Ishikawa (cell line): ENCODE results near the gene RGS6.

Experiments
- CEBPB ChIP-seq: IDR thresholded peaks from 2 replicates; pipeline ENCODE4 v1.6.1; 2012
- CREB1 ChIP-seq: IDR thresholded peaks from 2 replicates; pipeline ENCODE4 v1.6.1; 2012; ENCODE audit warnings: low read depth
- EGR1 ChIP-seq: IDR thresholded peaks from 2 replicates; pipeline ENCODE4 v1.6.1; 2012
- EP300 ChIP-seq: IDR thresholded peaks from 2 replicates; pipeline ENCODE4 v1.6.1; 2012; ENCODE audit warnings: borderline replicate concordance
- FOXM1 ChIP-seq: IDR thresholded peaks from 2 replicates; pipeline ENCODE4 v1.6.1; 2012; ENCODE audit warnings: low read depth, borderline replicate concordance
- MAX ChIP-seq: IDR thresholded peaks from 2 replicates; pipeline ENCODE4 v1.6.1; 2012
- NFIC ChIP-seq: IDR thresholded peaks from 2 replicates; pipeline ENCODE4 v1.6.1; 2012
- RAD21 ChIP-seq: IDR thresholded peaks from 2 replicates; pipeline ENCODE4 v1.6.1; 2012; ENCODE audit warnings: low read depth
- REST ChIP-seq: IDR thresholded peaks from 2 replicates; pipeline ENCODE4 v1.6.1; 2012; ENCODE audit warnings: low read depth, mild to moderate bottlenecking
- TAF1 ChIP-seq: IDR thresholded peaks from 2 replicates; pipeline ENCODE4 v1.6.1; 2012; ENCODE audit warnings: low read depth, mild to moderate bottlenecking
- TCF12 ChIP-seq: IDR thresholded peaks from 2 replicates; pipeline ENCODE4 v1.6.1; 2012; ENCODE audit warnings: low read depth
- TEAD4 ChIP-seq: IDR thresholded peaks from 2 replicates; pipeline ENCODE4 v1.6.1; 2012
- USF1 ChIP-seq: IDR thresholded peaks from 2 replicates; pipeline ENCODE4 v1.6.1; 2012
- YY1 ChIP-seq: IDR thresholded peaks from 2 replicates; pipeline ENCODE4 v1.6.1; 2012; ENCODE audit warnings: low read depth
- ZBTB7A ChIP-seq: IDR thresholded peaks from 2 replicates; pipeline ENCODE4 v1.6.1; 2012; ENCODE audit warnings: low read depth

Gene RGS6

GRCh38 chr14:71961972-71962371, 29.7 kb downstream of the RGS6 start:
- no peak for TF ChIP-seq TCF12
- TF ChIP-seq NFIC, result no peak
- no peak for TF ChIP-seq CREB1
- TF ChIP-seq USF1, result no peak
- no peak for TF ChIP-seq MAX
- TF ChIP-seq TEAD4, result no peak
- TF ChIP-seq FOXM1, result no peak
- no peak for TF ChIP-seq CEBPB
- no peak for TF ChIP-seq EGR1
- TF ChIP-seq REST, result no peak
- TF ChIP-seq TAF1, result no peak
- no peak for TF ChIP-seq RAD21

GRCh38 chr14:71964716-71965115, 32.5 kb downstream of the RGS6 start:
- no peak for TF ChIP-seq CREB1
- TF ChIP-seq TCF12, result no peak
- no peak for TF ChIP-seq ZBTB7A
- no peak for TF ChIP-seq FOXM1
- TF ChIP-seq NFIC, result no peak
- TF ChIP-seq TEAD4, result no peak

GRCh38 chr14:71966528-71966927, 34.3 kb downstream of the RGS6 start:
- TF ChIP-seq TEAD4 (no peak), CREB1 (no peak), CEBPB (no peak), FOXM1 (no peak), RAD21 (no peak), TAF1 (no peak), ZBTB7A (no peak), REST (no peak), MAX (no peak), YY1 (no peak), EP300 (no peak), NFIC (no peak)

GRCh38 chr14:71967704-71968103, 35.5 kb downstream of the RGS6 start:
- TF ChIP-seq CREB1 (no peak), MAX (no peak), TEAD4 (no peak), NFIC (no peak), USF1 (no peak), FOXM1 (no peak), ZBTB7A (no peak), EGR1 (no peak), EP300 (no peak), TCF12 (no peak), TAF1 (no peak), RAD21 (no peak), YY1 (no peak), CEBPB (no peak), REST (no peak)

GRCh38 chr14:71970272-71970671, 38.0 kb downstream of the RGS6 start:
- TF ChIP-seq TEAD4, result no peak
